ENCODE results near the gene DDX10.
"Not testable (repeated sequence)": the region's sequence is repeated elsewhere in the genome, so short reads cannot be mapped to it uniquely, and the experiment has no call there.

DDX10 gene

DNA sequence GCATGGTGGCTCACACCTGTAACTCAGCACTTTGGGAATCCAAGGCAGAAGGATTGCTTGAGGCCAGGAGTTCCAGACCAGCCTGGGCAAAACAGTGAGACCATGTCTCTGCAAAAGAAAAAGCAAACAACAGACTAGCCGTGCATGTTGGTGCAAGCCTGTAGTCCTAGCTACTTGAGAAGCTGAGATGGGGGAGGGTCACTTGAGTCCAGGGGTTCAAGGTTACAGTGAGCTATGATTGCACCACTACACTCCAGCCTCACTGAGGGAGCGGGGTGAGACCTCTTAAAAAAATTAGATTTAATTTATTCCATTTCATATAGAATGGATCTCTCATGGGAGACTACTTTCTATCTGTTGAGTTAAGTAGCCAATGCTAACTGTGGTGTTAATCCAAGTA, 50.4 kb downstream of the DDX10 start:
- DNase-seq (ENCODE audit: low read depth in 2 of 2), result no peak

DNA sequence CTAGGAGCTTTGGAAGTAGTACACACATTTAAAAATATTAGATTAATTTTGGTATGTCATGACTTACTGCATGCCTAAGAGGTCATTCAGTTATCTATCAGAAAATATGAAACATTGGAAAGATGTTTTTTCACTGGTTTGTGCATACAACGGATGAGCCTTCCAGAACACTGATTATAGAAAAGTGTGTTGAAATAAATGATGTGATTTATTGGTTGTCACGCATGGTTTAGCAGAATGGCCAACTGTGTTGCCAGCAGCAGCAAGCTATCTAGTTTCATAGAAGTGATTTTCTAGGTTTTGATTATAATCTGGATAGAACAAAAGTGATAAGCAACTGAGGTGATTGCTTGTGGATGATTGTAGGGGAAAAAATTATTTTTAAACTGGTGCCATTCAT, 53.6 kb downstream of the DDX10 start:
- no peak for DNase-seq (ENCODE audit: low read depth in 2 of 2)

DNA sequence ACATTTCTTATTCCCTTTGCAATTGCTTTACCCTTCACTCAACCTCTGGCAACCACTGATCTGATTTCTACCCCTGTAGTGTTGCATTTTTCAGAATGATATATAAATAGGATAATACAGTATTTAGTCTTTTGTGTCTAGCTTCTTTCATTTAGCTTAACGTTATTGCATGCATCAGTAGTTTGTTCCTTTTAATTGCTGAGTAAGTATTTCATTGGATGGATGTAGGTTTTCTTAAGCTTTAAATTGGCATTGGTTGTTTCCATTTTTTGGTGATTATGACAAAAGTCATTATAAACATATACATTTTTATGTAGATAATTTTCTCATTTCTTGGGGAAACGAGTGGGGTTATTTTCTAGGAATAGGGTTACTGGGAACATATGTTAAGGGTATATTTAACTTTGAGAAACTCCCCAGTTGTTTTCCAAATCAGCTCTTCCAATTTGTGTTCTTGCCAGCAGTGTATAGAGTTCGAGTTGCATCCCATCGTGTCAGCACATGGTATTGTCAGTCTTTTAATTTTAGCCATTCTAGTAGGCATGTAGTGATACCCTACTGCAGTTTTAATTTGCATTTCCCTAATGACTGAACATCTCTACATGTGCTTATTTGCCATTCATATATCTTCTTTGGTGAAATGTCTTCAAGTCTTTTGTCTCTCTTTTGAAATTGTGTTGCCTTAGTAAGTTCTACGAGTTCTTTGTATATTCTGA, 60.3 kb downstream of the DDX10 start:
- no peak for DNase-seq (ENCODE audit: low read depth in 2 of 2)

DNA sequence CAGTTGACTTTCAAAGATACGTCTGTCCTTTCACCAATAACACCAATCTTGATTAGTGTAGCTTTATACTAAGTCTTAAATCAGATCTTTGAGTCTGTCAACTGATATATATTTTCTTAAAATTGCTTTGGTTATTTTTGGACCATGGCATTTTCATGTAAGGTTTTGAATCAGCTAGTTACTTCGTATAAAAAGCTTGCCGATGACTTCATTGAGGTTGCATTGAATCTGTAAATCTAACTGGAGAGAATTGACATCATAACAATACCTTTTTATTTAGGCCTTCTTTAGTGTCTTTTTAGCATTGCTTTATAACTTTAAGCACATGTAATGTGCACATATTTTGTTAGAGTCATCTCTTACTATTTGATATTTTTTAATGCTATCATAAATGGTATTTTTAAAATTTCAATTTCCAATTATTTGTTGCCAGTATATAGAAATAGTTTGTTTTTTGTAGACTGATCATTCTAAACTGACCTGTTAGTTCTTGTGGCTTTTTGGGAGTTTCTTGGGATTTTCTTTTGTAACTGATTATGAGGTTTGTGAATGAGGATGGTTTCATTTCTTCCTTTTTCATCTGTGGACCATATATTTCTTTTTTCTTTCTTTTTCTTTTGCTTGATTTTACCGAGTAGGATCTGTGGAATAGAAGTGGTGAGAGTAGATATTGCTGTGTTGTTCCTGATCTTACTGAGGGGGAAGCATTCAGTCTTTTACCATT, 61.4 kb downstream of the DDX10 start:
- DNase-seq (ENCODE audit: low read depth in 2 of 2), result no peak

DNA sequence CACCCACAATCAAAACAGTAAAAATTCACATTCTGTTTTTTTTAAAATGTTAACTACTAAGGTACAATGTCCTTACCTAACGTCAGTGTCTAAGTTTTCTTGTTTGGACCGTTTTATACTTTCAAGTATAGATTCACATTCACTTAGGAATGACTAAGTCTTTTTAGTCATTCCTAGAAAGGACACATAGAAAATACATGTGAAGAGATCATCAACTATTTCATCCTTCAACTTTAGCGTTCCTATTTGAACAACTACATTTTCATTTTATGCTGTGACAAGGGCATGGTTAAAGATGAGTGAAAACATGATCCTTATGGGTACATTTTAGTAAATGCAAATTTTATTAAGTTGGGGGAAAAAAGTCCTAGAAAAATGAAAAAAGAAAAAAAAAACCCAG, 62.8 kb downstream of the DDX10 start:
- DNase-seq (ENCODE audit: low read depth in 2 of 2), result no peak

DNA sequence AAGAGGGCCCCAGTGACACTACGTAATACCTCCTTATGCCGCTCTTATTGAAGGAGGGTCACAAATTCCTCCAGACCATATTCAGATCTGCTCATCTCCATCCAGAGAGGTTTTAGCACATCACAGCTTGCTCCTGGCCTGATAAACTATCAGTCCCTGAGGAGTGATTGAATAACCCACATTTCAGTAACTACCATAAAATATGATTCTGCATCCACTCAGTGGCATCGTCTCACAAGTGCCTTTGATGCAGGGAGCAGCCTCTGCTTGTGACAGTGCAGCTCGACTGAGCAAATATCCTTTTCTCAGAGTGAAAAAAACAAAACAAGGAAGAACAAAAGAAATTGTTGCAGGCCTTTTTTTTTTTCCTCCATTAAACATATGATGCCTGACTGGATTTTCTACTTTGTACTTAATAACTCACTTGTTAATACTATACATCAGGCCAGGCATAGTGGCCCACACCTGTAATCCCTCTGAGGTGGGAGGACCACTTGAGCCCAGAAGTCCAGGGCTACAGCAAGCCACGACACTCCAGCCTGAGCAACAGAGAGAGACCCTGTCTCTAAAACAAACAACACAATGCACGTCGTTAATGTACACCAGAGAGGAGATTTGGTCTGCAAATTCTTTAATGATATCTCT, 64.5 kb downstream of the DDX10 start:
- DNase-seq (ENCODE audit: low read depth in 2 of 2), result no peak

DNA sequence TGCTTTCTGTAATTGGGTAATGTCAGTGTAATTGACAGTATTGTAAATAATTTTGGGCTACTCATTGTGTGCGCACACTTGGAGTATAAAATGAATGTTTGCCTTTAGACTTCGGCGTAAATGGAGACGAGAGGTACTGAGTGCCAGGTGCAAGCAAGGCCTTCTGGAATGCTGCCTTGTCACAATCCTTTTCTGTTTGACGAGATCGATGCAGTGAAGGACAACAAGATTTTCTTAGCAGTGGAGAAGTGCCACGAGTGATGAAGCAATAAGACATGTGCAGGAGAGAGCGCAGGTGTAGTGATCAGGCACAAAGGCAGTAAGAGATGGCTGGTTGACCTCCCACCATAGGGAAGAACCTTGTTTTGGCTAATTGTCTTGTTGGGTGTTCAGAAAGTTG, 67.5 kb downstream of the DDX10 start:
- DNase-seq (ENCODE audit: low read depth in 2 of 2), result no peak

DNA sequence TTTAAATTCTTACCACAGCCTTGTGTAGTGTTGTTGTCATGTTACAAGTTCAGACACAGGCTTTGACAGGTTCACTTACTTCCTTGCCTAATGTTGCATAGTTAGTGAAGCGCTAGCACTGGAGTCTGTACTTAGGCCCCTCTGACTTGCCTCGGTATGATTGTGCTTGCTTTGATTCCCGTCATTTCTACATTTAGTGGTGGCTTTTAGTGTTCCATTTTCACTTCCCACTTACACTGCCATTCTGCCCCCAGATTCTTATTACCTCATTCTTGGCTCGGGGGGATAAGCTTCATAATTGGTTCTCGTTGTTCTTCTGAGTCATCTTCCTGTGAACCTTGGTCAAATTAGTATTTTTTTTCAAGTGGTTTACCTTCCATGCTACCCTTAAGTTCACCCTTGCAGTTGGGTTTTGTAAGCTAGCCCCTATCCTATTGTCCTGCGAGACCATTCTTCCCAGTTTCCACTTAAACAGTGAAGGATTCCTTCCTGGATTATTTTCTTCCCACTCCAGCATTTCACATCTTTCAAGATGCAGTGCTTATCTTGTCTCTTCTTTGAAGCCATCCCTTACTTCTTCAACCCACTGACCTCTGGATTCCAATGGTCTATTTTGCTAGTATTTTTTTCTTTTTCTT, 68.7 kb downstream of the DDX10 start:
- no peak for DNase-seq (ENCODE audit: low read depth in 2 of 2)

DNA sequence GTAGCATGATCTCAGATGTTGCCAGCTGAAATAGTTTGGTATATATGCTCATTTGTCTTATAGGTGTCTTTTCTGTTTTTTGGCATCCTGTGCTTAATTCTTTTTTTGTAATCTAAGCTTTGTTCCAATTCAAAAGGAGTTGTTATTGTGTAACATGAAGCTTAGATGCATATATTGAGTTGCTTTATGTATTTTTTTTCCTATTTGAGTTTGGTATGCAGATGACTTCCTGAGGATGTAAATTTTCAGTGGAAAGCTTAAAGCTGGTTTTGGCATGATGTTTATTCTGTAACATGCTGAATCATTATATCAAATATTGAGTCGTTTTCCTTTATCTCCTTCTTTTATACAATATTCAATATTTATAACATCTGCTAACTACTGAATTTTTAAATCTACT, 69.4 kb downstream of the DDX10 start:
- no peak for DNase-seq (ENCODE audit: low read depth in 2 of 2)

DNA sequence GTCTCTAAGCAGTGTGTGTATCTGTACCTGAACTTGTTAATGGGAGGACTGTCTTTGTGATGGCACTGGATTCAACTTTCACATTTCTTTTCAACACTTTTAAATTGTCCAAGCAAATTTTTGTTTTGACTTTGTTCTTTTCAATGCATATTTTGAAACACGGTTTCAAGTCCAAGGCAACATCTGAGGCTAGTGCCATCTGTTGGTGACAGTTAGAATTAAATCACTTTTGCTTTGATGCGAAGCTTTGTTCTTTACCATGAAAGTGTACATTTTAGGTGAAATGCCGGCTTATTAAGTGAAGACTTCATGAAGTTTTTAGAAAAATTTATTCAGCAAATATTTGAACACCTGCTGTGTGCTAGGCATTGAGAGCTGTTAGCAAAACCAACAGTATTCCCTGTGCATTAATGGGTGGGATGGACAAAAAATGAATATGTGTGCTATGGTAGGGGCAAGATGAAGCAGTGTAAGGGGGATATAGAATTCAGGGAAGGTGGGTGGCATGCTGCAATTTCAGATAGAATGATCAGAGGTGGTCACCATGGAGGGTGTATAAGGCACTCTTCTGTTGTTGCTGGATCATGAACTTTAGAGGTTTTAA, 70.2 kb downstream of the DDX10 start:
- DNase-seq (ENCODE audit: low read depth in 2 of 2), result no peak

DNA sequence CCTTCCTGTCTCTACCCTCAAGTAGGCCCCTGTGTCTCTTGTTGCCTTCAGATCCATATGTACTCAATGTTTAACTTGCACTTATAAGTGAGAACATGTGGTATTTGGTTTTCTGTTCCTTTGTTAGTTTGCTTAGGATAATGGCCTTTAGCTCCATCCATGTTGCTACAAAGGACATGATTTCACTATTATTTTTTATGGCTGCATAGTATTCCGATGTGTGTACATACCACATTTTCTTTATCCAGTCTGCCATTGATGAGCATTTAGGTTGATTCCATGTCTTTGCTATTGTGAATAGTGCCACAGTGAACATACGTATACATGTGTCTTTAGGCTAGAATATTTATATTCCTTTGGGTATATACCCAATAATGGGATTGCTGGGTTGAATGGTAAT, 75.3 kb downstream of the DDX10 start:
- not testable (repeated sequence) for DNase-seq (ENCODE audit: low read depth in 2 of 2)

DNA sequence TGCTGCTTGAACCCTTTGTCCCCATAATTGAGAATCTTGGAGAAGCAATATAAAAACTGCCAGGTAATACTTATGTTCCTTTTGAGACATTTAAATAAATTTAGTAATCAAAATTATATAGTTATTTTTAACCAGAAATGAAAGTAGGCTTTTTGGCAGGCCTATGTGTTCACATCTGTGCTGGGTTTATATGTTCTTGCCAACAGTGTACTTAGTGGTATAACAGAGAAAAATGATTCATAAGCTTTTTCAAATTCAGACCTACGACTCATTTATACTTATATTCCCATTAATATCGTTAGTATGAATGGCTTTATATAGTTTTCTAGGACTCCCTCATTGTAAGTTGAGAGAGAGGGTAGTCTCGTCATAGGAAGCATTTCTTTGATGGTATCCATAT, 79.0 kb downstream of the DDX10 start:
- DNase-seq (ENCODE audit: low read depth in 2 of 2), result no peak

DNA sequence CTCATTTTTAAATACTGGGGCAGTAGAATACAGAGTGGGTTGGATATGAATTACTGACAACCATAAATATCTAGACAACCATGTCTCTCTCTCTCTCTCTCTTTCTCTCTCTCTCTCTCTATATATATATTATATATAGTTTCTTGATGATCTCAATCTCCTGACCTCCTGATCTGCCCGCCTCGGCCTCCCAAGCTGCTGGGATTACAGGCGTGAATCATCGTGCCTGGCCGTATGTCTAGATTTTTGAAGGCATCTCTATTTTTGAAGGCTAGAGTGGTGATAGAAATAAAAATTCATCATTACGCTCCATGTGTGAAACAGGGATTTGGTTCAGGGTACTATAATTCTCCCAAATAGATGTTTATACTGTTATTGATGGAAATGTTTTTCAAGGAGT, 84.1 kb downstream of the DDX10 start:
- DNase-seq (ENCODE audit: low read depth in 2 of 2), result no peak

DNA sequence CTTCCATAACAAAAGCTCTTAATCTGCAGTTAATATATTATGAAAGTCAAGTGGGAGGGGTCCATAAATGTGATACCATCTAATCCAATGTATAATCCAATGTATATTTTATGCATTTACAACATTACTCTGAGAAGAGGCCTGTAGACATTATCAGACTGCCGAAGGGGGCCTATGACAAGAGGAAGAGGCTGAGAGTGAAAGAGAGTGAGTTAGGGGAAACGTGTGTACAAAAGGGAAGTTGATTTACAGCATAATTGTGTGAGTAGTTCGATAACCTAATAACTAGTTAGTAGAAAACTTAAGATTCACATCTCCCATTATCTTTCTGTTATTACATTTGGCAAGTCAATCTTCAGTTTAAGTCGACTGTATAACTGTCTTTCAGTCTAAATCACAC, 86.6 kb downstream of the DDX10 start:
- no peak for DNase-seq (ENCODE audit: low read depth in 2 of 2)

DNA sequence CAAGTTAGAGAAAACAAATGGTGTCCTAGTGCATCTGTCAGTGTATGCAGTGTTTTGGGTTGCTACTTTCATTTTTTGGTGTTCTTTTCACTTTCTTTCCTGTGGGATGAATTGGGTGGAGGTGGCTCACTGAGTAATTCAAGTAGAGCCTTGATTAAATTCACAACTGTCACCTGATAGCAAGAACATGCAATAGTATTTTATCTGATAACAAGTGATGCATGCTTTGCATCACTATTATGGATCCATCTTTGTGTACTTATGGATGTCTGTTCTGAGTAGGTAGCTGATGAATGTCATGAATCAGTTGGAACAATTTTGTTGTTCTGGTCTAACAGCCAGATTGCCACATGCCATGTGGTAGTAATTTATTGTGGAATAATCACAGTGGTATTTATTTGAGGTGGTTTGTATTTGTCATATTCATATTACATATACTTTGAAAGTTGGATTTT, 87.5 kb downstream of the DDX10 start:
- DNase-seq (ENCODE audit: low read depth in 2 of 2), result no peak

DNA sequence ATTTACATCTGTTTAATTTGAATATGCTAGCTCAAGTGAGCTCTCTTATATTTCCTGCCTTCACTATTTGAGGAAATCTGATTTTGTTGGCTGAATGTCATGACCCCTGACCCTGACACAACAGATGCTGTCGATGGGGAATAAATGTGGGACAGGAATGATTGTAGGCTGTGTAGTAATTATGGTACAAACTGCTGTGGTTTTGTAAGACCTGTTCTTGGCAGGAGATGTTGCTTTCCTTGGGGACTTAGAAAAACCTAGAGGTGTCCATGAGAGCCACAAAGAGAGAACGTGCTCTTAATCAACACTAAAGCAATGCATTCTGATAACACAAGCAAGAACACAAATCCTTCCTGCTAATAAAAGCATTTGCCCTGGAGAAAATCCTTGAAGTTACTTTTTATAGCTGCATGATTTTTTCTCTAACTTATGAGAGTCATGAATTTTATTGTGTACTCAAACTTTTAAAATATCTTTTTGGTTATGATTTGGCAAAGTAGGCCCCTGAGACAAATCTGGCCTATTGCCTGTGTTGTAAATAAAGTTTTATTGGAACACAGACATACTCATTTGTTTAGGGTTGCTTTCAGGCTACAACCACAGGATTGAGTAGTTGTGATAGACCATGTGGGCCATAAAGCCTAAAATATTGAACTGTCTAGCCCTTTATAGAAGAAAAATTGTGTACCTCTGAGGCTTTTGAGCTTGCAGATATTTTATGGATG, 90.2 kb downstream of the DDX10 start:
- DNase-seq (ENCODE audit: low read depth in 2 of 2), result no peak

DNA sequence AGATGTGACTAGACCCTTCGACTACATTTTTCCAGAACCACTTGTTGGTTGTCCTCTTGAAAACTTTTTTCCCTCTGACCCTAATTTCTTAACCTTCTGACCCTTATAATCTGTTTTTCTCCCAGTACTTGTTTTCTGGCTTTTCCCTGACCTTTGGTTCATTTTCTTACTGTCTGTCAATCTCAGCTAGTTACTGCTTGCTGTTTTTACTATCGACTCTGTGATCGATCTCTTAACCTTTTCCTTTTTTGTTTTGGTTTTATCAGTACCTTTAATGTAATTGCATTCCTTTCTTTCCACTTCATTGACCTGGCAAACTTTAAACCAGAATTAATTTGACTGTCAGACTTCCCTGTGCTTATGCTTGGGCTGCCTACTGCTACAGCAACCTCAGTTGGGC, 92.8 kb downstream of the DDX10 start:
- DNase-seq (ENCODE audit: low read depth in 2 of 2), result no peak

DNA sequence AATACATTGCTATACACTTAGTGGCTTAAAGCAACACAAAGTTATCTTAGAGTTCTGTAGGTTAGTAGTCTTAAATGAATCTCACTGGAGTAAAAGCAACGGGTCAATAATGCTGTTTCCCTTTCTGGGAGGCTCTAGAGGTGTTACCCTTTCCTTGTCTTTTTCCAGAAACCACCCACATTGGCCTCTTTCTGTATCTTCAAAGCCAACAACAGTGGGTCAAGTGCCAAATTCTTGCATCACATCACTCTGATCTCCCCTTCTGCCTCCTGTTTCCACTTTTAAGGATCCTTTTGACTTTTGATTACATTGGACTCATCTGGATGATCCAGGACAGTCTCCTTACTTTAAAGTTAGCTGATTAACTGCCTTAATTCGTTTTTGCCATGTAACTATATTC, 93.6 kb downstream of the DDX10 start:
- DNase-seq (ENCODE audit: low read depth in 2 of 2), result no peak

DNA sequence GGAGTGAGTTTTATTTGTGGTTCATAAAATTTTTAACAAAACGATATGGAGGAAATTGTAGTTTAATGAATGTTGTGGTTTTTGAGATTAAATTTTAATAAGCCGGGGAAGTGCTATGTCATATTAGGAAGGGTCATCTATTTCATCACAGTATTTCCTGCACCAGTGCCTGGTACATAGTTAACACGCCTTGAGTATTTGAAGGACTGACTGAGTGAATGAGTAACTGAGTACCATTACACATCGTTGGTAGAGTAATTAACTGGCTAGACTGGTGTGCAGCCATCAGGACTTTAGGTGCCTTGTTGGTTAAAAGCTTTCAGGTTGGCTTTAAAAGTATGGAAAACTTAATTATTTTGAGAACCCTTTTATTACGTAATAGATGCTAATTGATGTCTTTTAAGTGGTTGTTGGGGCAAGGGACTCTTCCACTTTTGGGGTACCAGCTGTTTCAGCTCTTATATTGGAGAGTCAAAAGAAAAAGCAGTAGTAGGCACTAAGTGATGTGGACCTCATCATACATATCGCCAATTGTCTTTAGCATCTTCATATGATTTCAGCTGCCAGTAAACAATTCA, 101.8 kb downstream of the DDX10 start:
- DNase-seq (ENCODE audit: low read depth in 2 of 2), result no peak

DNA sequence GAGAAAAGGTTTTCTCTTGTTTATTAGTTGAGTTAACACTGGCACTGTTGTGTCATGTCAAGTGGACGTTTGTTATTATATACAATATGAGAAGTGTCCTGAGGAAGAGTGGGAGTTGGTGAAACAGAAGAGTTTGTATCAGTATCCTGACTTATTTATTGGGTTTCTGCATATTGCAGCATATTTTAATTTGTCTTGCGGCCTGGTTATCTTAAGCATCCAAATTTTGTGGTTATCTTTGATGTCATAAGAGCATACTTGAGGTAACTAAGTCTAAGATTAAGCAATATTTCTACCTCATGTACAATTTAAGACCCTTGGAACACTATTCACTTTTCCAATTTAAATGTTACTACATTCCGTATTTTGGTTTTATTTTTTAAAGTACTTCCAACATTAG, 103.5 kb downstream of the DDX10 start:
- no peak for DNase-seq (ENCODE audit: low read depth in 2 of 2)

DNA sequence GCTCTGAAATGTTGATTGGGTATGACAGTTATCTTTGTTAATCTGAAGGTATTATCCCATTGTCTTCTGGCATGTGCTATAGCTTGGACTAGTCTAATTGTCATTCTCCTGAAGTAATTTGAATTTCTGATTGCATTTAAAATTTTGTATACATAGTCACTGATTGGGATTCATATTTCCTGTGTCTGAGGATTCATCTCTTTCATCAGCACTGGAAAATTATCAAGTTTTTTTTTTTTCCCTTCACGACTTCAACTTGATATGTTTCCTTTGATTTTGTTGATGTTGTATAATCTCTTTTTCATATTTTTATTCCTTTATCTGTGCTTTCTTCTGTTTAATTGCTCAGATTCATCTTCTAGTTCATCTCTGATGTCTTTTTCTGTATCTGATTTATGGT, 104.1 kb downstream of the DDX10 start:
- no peak for DNase-seq (ENCODE audit: low read depth in 2 of 2)
